Gastroesophageal sphincter (tissue), 3 donors: ENCODE results near the gene EXO1.

ENCODE experiments used
- CTCF ChIP-seq, 4 experiments: fragments of 200-600 bp in 2 of 4; fragments of 450-650 bp in 2 of 4; sonication (generic) in 1 of 4; IDR thresholded peaks; one replicate each; pipeline ENCODE4 v1.5.1; 2017 to 2019; ENCODE audit warnings: antibody characterized with exemption in 4 of 4, mild to moderate bottlenecking in 2 of 4, moderate library complexity in 2 of 4
- EP300 ChIP-seq: sonication (generic); formaldehyde crosslinking; IDR thresholded peaks from one replicate; pipeline ENCODE4 v1.6.1; 2017; ENCODE audit warnings: antibody characterized with exemption, mild to moderate bottlenecking
- POLR2A ChIP-seq, 2 donors: fragments of 450-650 bp; IDR thresholded peaks; one replicate each; pipeline ENCODE4 v1.6.1; 2017; ENCODE audit warnings: antibody characterized with exemption in 2 of 2, mild to moderate bottlenecking in 2 of 2, moderate library complexity in 1 of 2
- POLR2AphosphoS5 ChIP-seq: sonication (generic); formaldehyde crosslinking; IDR thresholded peaks from one replicate; pipeline ENCODE4 v1.6.1; 2017; ENCODE audit warnings: antibody characterized with exemption

- TF ChIP-seq CTCF (IDR thresholded peaks at IDR 0.05) (no peak), POLR2A (IDR thresholded peaks at IDR 0.05) (no peak), POLR2AphosphoS5 (no peak), EP300 (no peak)
Observed at GRCh38 chr1:241891296-241891695, 43.3 kb downstream of the EXO1 start.
